Measurements from ENCODE around the gene P2RY11.

Gene P2RY11, protein sequence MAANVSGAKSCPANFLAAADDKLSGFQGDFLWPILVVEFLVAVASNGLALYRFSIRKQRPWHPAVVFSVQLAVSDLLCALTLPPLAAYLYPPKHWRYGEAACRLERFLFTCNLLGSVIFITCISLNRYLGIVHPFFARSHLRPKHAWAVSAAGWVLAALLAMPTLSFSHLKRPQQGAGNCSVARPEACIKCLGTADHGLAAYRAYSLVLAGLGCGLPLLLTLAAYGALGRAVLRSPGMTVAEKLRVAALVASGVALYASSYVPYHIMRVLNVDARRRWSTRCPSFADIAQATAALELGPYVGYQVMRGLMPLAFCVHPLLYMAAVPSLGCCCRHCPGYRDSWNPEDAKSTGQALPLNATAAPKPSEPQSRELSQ

DNA sequence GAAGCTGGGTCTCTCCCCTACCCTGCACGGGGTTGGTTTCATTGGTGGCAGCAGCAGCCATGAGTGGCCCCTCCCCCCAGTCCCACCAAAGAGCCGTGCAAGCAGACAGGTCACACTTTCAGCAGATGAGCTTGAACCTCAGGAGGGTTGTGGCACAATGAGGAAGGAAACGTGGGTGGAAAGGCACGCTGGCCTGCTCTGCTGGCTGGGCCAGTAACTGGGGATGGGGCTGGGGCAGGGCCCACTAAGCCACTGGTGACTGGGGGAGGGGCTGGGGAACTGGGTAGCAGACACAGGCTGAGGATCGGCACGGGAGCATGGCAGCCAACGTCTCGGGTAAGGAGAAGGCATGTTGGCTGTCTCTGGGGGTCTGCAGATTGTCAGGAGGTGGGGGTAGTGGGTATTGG lies at the start of gene P2RY11:
Gene P2RY11 (plus strand): TSS at position 289 of the 407 bp plus-strand sequence. CDS start 29 bp downstream, at position 318.
- DNase-seq (ENCODE audit: low read depth) = no peak

DNA sequence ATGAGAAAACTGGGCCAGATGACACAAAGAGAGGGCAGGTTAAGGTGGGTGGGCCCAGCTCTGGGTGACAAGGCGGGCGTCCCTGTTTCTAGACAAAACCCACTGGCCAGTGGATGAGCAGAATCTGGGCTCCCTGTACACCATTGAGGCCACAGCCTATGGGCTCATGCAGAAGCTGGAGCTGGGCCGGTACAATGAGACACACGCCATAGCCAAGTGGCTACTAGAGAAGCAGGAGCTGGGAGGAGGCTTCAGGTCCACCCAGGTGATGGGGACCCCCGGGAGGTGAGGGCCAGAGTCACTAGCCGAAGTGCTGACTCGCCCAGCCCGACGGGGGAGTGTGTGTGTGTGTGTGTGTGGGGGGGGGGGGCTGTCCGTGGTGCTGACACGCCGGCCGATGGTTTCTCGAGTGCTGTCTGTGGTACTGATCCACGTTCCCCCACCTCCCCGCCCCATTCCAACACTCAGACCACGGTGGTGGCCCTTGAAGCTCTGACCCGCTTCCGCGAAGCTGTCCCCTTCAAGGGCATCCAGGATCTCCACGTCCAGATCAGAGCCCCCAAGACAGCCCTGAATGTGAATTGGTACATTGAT lies 49.7 kb upstream of the P2RY11 start:
- no peak for DNase-seq (ENCODE audit: low read depth)

DNA sequence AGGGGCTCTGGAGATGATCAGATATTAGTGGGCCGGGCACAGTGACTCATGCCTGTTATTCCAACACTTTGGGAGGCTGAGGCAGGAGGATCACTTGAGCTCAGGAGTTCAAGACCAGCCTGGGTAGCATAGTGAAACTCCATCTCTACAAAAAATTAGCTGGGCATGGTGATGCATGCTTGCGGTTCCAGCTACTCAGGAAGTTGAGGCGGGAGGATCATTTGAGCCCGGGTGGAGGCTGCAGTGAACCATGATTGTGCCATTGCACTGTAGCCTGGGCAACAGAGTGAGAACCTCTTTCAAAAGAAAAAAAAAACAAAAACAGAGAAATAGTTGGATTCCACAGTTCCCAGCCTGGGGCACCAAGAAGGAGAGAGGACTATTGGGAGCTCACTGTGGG lies 43.3 kb upstream of the P2RY11 start:
- DNase-seq (ENCODE audit: low read depth) = no peak

DNA sequence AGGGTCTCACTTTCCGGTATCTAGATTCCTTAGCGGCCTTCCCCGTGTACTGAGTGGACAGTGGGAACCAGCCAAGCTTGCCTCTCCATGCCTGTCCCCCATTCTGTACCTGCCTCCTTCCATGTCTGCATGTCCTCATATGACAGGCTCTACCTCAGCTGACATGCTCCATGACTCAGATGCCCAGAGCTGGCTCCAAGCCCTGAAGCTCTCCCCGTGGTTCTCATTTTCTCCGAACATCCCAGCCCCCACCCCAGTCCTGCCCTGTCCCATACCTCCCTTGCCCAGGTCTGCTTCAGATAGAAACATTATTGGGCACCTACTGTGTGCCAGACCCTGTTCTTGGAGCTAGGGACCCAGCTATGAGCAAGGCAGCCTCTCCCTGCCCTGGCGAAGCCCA lies 42.4 kb upstream of the P2RY11 start:
- DNase-seq (ENCODE audit: low read depth) = no peak

DNA sequence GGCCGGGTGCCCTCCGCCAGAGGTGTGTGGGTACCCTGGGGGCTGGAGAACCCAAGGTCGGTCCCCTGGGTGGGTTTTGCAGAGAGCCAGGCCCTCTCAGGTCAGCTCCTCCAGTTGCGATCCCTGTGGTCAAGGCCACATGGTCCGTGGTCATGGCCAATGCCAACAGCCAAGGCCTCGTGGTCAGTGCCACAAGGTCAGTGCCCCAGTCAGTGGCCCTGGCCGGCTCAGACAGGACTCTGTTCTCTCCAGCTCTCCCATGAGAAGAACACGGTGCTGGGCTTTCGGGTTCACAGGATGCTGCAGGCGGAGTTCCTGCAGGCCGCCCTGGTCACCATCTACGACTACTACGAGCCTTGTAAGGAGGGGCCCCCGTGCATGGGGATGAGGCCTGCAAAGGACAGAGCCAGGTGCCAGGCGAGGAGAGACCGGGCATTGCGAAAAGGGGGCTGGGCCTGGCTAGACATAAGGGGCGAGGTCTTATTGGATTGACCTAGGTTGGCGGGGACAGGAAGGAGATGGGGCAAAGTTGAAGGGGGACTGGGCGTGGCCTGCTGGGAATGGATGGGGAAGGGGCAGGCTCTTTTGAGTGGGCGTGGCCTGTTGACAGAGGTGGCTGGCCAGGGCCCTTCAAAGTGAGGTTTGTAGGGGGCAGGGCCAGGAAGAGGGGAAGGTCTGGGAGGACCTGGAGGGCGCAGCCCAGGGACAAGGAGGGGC lies 40.6 kb upstream of the P2RY11 start:
- DNase-seq (ENCODE audit: low read depth) = no peak

DNA sequence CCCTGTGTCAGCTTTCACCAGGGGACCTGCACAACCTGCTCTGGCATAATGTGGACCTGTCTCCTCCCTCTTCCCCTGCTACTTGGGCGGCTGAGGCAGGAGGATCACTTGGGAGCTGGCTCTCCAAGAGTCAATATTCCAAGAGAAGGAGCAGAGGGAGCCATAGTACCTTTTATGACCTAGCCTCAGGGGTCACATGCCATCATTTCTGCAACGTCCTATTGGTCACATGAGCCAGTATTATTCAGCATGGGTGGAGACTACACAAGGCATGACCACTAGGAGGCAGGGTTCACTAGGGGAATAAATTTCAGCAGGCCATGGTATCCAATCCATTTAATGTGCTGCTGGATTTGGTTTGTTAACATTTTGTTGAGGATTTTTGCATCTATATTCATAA lies 37.3 kb upstream of the P2RY11 start:
- DNase-seq (ENCODE audit: low read depth) = no peak

DNA sequence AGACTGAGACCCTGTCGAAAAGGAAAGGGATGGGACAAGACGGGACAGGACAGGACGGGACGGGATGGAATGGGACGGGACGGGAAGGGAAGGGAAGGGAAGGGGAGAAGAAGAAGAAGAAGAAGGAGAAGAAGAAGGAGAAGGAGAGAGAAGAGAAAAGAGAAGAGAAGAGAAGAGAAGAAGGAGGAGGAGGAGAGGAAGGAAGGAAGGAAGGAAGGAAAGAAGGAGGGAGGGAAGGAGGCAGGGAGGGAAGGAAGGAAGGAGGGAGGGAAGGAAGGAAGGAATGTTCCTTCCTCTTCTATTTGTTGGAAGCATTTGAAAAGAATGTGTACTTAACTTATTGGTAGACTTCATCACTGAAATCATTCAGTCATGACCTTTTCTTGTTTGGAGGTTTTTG lies 35.0 kb upstream of the P2RY11 start:
- no peak for DNase-seq (ENCODE audit: low read depth)

DNA sequence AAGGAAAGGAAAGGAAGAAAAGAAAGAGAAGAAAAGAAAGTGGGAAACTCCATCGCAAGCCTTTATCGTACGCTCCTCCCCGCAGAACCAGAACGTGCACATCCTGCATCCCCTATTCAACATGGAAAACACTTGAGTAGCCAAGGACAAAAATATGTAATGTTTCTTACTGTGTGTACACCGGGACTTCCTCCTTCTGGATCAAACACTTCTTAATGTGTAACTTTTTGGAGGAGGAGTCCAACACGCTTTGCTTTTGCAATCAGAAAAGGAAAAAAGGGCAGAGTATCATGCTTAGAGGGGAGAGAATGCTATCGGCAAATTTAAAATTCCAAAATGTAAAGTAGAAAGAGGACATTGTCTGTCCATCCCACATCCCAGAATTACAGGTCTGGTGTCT lies 33.2 kb upstream of the P2RY11 start:
- DNase-seq (ENCODE audit: low read depth) = no peak

DNA sequence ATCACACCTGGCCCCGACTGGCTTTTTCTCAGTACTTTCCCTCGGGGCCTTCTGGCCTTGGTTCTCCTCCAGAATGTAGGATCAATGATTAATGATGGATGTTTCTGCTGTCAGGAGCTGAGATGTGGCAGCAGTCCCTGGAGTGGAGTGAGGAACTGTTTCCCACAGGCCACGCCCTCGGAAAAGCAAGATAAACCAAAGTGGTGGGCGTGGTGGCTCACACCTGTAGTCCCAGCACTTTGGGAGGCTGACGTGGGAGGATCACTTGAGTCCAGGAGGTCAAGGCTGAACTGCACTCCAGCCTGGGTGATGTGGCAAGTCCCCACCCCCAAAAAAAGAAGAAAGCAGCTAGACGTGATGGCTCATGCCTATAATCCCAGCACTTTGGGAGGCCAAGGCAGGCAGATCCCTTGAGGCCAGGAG lies 32.5 kb upstream of the P2RY11 start:
- DNase-seq (ENCODE audit: low read depth) = no peak

DNA sequence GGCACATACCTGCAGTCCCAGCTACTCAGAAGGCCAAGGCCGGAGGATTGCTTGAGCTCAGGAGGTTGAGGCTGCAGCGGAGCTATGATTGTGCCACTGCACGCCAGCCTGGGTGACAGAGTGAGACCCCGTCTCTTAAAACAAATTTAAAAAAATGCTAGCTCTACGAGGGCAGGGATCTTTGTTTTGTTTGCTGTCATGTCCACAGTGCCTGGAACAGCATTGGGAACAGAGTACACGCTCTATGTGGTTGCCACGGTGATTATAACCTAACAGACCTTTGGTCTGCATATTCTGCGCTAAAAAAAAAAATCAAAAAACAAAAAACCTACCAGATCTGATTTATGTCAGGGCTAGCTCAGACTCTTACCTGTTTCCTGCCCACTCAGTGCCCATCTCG lies 27.6 kb upstream of the P2RY11 start:
- DNase-seq (ENCODE audit: low read depth) = no peak

DNA sequence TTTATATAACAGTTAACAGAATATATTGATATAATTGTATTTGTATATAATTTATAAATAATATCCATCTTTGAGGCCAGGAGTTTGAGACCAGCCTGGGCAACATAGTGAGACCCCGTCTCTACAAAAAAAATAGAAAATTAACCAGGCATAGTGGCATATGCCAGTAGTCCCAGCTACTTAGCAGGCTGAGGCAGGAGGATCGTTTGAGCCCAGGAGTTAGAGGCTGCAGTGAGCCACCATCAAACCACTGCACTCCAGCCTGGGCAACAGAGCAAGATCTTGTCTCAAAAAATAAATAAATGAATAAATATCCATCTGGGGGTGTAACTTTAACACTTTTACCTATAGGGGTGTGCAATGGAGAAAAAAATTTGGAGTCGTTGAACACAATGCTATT lies 26.7 kb upstream of the P2RY11 start:
- DNase-seq (ENCODE audit: low read depth) = no peak

DNA sequence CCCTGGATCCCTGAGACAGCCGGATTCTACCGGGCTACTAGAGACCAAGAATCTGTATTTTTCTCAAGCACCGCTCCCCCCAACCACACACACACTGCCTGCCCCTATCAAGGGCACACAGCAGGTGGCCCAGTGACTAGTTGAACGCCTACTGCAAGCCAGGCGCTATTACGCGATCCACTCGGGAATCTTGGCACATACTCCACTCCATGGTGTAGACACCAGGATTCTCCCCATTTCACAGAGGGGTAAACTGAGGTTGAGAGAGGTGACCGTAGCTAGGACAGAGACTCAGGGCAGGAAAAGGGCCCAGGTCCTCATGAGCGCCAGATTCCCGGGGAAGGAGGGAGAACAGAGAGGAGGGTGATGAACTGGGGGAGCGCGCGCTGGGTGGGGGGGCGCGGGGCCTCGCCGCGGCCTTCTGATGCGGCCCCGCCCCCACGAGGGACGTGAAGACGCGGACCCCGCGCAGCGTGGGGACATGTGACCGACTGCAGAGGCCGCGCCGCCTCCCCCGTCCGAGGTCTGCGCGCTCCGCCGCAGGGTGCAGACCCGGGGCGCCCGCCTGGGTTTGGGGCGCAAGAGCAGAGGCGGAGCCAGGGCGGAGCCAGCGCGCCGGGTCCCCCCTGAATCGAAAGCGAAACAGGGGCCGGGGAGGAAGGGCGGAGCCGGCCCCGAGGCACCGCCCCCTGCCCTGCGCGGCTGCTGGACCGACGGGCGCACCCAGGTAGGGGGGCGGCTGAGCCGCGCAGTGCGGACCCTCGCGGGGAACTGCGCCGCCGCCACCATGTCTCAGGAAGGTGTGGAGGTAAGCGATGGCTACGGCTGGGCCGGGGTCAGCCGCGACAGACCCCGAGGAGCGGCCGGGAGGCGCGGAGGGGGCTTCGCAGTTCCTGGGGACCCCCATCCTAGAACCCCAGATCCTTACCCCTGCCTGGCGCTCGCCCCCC lies 25.6 kb upstream of the P2RY11 start, which contains the start of gene SHFL:
Gene SHFL (plus strand): TSS at position 677 of the 950 bp plus-strand sequence. CDS start 111 bp downstream, at position 788.
- DNase-seq (ENCODE audit: low read depth) = peak; percentile 59

DNA sequence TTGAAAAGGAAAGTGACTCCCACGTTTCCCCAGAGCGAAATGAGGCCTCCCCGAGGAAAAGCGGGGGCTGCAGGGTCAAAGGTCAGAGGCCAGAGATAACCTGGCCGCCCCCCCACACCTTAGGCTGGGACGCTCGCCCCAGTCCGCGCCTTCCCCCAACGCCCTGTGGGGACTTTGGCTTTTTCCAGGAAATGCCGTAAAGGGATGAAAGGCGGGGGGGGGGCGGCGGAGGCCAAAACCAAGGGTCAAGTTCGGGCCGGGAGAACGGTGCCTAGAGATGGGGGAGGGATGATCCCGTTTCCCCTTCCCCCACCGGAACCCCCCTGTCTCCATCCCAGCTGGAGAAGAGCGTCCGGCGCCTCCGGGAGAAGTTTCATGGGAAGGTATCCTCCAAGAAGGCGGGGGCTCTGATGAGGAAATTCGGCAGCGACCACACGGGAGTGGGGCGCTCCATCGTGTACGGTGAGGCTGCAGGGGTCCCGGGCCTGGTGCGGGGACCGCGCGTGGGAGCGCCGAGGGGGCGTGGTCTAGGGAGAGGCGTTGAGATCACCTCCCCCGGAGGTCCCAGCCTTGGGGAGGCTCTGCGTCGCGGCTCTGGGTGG lies 24.8 kb upstream of the P2RY11 start:
- no peak for DNase-seq (ENCODE audit: low read depth)

DNA sequence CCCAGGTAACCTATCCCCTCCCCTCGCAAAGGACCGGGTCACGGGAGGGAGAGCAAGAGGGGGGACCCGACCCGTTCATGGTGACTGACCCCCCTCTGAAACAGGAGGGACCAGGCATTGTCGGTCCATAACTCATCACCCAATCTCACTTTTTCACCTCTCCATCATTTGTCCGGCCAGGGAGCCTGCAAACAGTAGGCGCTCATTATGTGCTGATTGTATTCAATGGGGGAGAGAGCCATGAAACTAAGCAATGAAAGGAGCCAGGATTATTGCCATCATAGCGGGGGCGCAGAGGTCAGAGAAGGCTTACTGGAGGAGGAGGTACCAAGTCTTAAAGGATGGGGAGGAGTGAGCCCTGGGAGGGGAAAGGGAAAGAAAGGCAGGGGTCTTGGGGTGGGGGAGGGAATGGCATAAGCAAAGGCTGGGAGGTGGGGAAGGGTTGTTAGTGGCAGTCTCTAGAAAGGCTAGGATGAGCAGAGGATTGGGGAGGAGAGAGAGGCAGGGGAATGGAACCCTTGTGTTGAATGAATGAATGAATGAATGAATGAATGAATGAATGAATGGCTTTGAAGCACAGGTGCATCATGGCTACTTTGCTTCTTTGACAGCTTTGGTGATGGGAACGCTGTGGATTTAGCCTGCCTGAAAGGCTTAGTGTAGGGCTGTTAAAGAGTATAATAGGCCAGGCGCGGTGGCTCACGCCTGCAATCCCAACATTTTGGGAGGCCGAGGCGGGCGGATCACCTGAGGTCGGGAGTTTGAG lies 24.0 kb upstream of the P2RY11 start:
- no peak for DNase-seq (ENCODE audit: low read depth)

DNA sequence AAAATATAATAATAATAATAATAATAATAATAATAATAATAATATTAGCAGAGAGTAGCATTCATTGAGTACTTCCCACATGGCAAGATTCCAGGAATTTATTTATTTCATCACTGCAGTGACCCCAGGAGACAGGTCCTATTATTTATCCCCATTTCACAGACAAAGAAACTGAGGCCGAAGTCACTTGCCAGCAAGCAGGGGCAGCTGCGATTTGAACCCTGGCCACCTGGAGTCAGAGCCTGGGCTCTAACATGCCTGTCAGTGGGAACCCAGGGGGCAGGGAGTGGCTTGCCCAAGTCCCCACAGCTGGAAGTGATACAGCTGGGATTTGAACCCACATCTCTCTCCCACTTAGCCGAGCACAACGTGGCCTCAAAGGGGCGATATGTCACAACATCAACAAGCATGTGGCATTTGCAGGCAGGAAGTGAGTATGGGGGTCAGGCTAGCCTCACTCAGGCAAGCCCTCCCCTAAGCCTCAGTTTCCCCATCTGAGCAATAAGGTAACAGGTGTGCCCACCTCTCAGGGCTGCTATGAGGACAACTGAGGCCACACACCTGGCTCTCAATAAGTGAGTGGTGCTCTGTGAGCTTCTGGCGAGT lies 22.4 kb upstream of the P2RY11 start:
- DNase-seq (ENCODE audit: low read depth) = no peak

DNA sequence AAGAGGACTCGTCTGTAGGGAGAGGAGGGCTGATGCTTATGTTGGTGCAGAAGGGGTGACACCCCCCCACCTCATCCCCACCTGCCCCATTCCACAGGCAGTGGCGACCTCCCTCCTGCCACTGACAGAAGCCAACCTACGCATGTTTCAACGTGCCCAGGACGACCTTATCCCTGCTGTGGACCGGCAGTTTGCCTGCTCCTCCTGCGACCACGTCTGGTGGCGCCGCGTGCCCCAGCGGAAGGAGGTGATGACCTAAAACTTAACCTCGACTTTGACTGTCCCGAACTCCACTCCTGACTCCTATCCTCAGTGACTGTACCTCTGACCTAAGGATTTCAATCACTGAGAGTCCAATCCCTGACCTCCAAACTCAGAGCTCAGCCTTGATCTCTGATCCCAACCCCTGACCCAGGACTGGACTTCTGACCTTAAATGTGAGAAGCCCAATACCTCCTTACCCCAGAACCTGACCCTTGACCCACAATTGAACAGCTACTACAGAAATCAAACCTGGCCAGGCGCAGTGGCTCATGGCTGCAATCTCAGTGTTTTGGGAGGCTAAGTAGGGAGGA lies 21.6 kb upstream of the P2RY11 start:
- DNase-seq (ENCODE audit: low read depth) = no peak

DNA sequence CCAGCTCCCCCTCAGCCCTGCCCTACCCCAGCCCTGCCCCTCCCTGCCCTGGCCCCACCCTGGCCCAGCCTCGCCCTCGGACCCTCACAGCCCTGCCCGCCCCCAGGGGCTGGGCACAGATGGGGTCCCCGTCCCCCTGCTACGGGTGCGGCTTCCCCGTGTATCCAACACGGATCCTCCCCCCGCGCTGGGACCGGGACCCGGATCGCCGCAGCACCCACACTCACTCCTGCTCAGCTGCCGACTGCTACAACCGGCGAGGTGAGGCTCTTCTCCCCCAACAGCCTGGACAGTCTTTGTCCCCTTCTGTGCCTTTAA lies 20.2 kb upstream of the P2RY11 start:
- no peak for DNase-seq (ENCODE audit: low read depth)

DNA sequence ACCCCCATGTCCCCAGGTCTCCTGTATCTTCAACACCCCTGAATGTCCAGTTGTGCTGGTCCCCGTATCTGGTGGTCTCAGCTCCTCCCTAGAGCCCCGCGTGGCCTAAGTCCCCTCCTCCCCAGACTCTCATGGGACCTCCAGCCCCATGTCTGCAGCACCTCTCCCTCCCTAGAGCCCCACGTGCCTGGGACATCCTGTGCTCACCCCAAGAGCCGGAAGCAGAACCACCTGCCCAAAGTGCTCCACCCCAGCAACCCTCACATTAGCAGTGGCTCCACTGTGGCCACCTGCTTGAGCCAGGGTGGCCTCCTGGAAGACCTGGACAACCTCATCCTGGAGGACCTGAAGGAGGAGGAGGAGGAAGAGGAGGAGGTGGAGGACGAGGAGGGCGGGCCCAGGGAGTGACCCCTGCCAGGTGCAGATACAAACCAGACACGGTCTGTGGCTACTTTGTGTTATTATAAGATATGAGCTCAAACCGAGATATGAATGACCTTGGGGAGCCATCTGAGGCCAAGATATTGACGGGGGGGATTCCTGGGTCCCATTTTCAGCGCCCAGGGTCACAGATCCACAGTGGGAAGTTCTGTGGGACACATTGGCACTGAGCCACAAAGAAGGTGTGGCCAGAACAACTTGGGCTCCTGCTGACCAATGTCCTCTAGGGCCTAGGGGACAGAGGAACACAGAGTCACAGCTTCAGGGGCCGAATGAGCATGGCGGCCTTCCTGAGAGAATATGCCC lies 19.4 kb upstream of the P2RY11 start:
- no peak for DNase-seq (ENCODE audit: low read depth)

DNA sequence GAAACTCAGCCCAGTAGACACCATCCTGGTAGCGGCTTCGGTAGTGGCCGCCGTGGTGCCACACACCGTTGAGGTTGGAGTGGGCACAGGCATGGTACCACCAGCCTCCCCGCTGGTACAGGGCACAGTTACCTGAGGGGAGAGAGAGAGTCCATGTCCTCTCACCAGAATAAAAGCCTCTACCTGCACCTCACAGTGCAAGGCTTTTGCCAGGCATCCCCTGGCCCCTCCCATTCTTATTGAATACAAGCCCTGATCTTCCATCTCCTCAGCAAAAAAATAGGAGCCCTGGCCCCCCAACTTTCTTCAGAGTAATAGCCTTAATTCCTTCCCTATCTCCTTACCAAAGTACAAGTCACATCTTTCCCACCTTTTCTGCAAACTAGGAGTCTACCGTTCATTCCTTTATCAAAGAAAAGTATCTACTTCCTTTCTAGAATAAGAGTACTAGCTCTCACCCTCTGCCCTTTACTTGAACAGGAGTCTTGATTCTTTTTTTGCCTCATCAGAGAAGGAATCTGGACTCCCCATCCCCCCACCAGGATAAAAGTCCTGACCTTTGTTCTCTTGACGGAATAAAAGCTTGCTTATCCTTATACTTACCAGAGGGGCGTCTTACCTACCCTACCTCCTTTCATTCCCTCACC lies 18.7 kb upstream of the P2RY11 start:
- DNase-seq (ENCODE audit: low read depth) = no peak
